Neuronal stem cell (in vitro differentiated cells): ENCODE data around the gene RAF1.

Source experiments
- DNase-seq: peaks from one replicate; pipeline ENCODE4 v3.0.0-alpha.2; 2013; ENCODE audit warnings: low spot score
- H2AFZ ChIP-seq: one replicate; pipeline ENCODE4 v1.6.1; 2013; ENCODE audit warnings: mild to moderate bottlenecking, low read length, inconsistent platforms
- H2AK5ac ChIP-seq: 2 replicates; pipeline ENCODE4 v1.6.1; 2013; ENCODE audit warnings: low read depth, mild to moderate bottlenecking, inconsistent platforms, low read length, moderate library complexity, mixed read lengths
- H2BK120ac ChIP-seq: 2 replicates; pipeline ENCODE4 v1.6.1; 2013; ENCODE audit warnings: low read depth, mild to moderate bottlenecking, inconsistent platforms, low read length, moderate library complexity, mixed read lengths
- H2BK12ac ChIP-seq: one replicate; pipeline ENCODE4 v1.6.1; 2013; ENCODE audit warnings: low read length, inconsistent platforms
- H2BK15ac ChIP-seq: 2 replicates; pipeline ENCODE4 v1.6.1; 2013; ENCODE audit warnings: mild to moderate bottlenecking, low read length, inconsistent platforms, mixed read lengths
- H2BK5ac ChIP-seq: one replicate; pipeline ENCODE4 v1.6.1; 2013; ENCODE audit warnings: inconsistent platforms, mild to moderate bottlenecking, low read length, moderate library complexity
- H3K14ac ChIP-seq: one replicate; pipeline ENCODE4 v1.6.1; 2013; ENCODE audit warnings: low read length, inconsistent platforms
- H3K18ac ChIP-seq: 2 replicates; pipeline ENCODE4 v1.6.1; 2013; ENCODE audit warnings: low read length, inconsistent platforms
- H3K23ac ChIP-seq: 2 replicates; pipeline ENCODE4 v1.6.1; 2013; ENCODE audit warnings: low read depth, mild to moderate bottlenecking, mixed read lengths, low read length, inconsistent platforms; ENCODE audit not compliant: poor library complexity
- H3K27ac ChIP-seq: replicated peaks from 3 replicates; pipeline ENCODE4 v1.5.1; 2013; ENCODE audit warnings: low read length, inconsistent platforms
- H3K27me3 ChIP-seq, 3 experiments: 2 replicates each; pipeline ENCODE4 v1.6.1; 2013; ENCODE audit warnings: low read length in 3 of 3, mild to moderate bottlenecking in 2 of 3, inconsistent platforms in 1 of 3, low read depth in 1 of 3, mixed read lengths in 1 of 3, moderate library complexity in 1 of 3; ENCODE audit not compliant: control insufficient read depth in 3 of 3, insufficient read depth in 3 of 3
- H3K36me3 ChIP-seq, 2 donors: replicated peaks in 1 of 2; 2 replicates each; pipeline ENCODE4 v1.6.1; 2013; ENCODE audit warnings: low read length in 2 of 2; ENCODE audit not compliant: control insufficient read depth in 2 of 2, insufficient read depth in 2 of 2
- H3K4ac ChIP-seq: 2 replicates; pipeline ENCODE4 v1.6.1; 2013; ENCODE audit warnings: inconsistent platforms, mild to moderate bottlenecking, low read length, moderate library complexity
- H3K4me1 ChIP-seq, 2 donors: 1 replicate in 1 of 2; 2 replicates in 1 of 2; pipeline ENCODE4 v1.6.1; 2013; ENCODE audit warnings: low read length in 2 of 2, low read depth in 1 of 2; ENCODE audit not compliant: control insufficient read depth in 2 of 2, insufficient read depth in 1 of 2
- H3K4me2 ChIP-seq: one replicate; pipeline ENCODE4 v1.6.1; 2013; ENCODE audit warnings: mild to moderate bottlenecking, low read length, inconsistent platforms; ENCODE audit not compliant: insufficient read depth, poor library complexity, severe bottlenecking
- H3K4me3 ChIP-seq, 2 donors: 2 replicates each; pipeline ENCODE4 v1.5.1; 2013; ENCODE audit warnings: low read length in 2 of 2, mild to moderate bottlenecking in 2 of 2, inconsistent platforms in 1 of 2, moderate library complexity in 1 of 2
- H3K79me1 ChIP-seq: one replicate; pipeline ENCODE4 v1.6.1; 2013; ENCODE audit warnings: low read depth, mild to moderate bottlenecking, inconsistent platforms, low read length, moderate library complexity
- H3K9ac ChIP-seq: one replicate; pipeline ENCODE4 v1.6.1; 2013; ENCODE audit warnings: mild to moderate bottlenecking, low read depth, low read length, inconsistent platforms; ENCODE audit not compliant: poor library complexity
- H3K9me3 ChIP-seq, 2 donors: replicated peaks in 1 of 2; 2 replicates each; pipeline versions ENCODE3 to v1.6.1; 2013; ENCODE audit warnings: low read length in 2 of 2, mild to moderate bottlenecking in 2 of 2, inconsistent platforms in 1 of 2, low read depth in 1 of 2, mixed read lengths in 1 of 2, moderate library complexity in 1 of 2; ENCODE audit not compliant: control insufficient read depth in 2 of 2, insufficient read depth in 1 of 2
- H4K8ac ChIP-seq: one replicate; pipeline ENCODE4 v1.6.1; 2013; ENCODE audit warnings: low read depth, mild to moderate bottlenecking, inconsistent platforms, low read length, moderate library complexity
- H4K91ac ChIP-seq: one replicate; pipeline ENCODE4 v1.6.1; 2013; ENCODE audit warnings: low read length, low read depth, mild to moderate bottlenecking, inconsistent platforms; ENCODE audit not compliant: poor library complexity
- WGBS, 2 donors: extraction: QIAGEN DNeasy Blood & Tissue Kit; methylation state at CpG; one replicate each; pipeline ENCODE4 v1.1.7; 2013; ENCODE audit warnings: missing lambda C conversion rate in 2 of 2, mixed read lengths in 1 of 2; ENCODE audit not compliant: insufficient read length in 2 of 2, insufficient replicate concordance in 1 of 2; ENCODE audit errors: extremely low coverage in 2 of 2; 5-methylcytosine and 5-hydroxymethylcytosine counted together

The RAF1 gene

GRCh38 chr3:12622335-12622734, 41.6 kb downstream of the RAF1 start:
- Histone ChIP-seq H3K27me3 (no peaks in the 10 kb centered on the region), H2BK5ac (no peak overlapping the region), H2AFZ (no peak overlapping the region), H3K18ac (no peak overlapping the region), H3K23ac (no peak overlapping the region), H3K79me1 (peaks cover 4% of the 10 kb centered on the region), H2BK12ac (no peak overlapping the region), H3K4me2 (no peak overlapping the region), H3K36me3 (peaks cover 0 to 17% of the 10 kb centered on the region in 2 donors), H3K14ac (no peak overlapping the region), H3K4me3 (no peak overlapping the region), H3K4me1 (no peaks in the 10 kb centered on the region), H3K4ac (no peak overlapping the region), H3K9ac (no peak overlapping the region), H3K27ac (no peak overlapping the region), H3K9me3 (no peaks in the 10 kb centered on the region), H2BK120ac (no peak overlapping the region), H2BK15ac (no peak overlapping the region), H4K8ac (no peak overlapping the region), H4K91ac (no peak overlapping the region), H2AK5ac (no peak overlapping the region)
- no peak for DNase-seq
- WGBS, 2 donors, result no CpG with 5 or more reads among the region's 4 CpGs

- no peak overlapping the region for H3K14ac ChIP-seq
- H2AK5ac ChIP-seq, result no peak overlapping the region
- H2AFZ ChIP-seq, result no peak overlapping the region
- DNase-seq, result no peak
- no peak overlapping the region for H2BK120ac ChIP-seq
- no peaks in the 10 kb centered on the region for H3K9me3 ChIP-seq
- peaks cover 3 to 33% of the 10 kb centered on the region in 2 donors for H3K36me3 ChIP-seq
- H2BK12ac ChIP-seq, result no peak overlapping the region
- H3K4me1 ChIP-seq, result no peaks in the 10 kb centered on the region
- no peak overlapping the region for H2BK15ac ChIP-seq
- peaks cover 4% of the 10 kb centered on the region for H3K79me1 ChIP-seq
- no peak overlapping the region for H3K27ac ChIP-seq
- H4K8ac ChIP-seq, result no peak overlapping the region
- no peak overlapping the region for H3K18ac ChIP-seq
- no peak overlapping the region for H3K4me3 ChIP-seq
- no peaks in the 10 kb centered on the region for H3K27me3 ChIP-seq
- no peak overlapping the region for H3K4me2 ChIP-seq
- H3K23ac ChIP-seq, result no peak overlapping the region
- no peak overlapping the region for H3K4ac ChIP-seq
- H2BK5ac ChIP-seq, result no peak overlapping the region
- H4K91ac ChIP-seq, result no peak overlapping the region
- no peak overlapping the region for H3K9ac ChIP-seq
These were observed 43.2 kb downstream of the RAF1 start for GRCh38 chr3:12620729-12621128.

- no peak overlapping the region for H4K91ac ChIP-seq
- no CpG with 5 or more reads among the region's 6 CpGs for WGBS, 2 donors
- H3K4me2 ChIP-seq, result no peak overlapping the region
These were observed 43.6 kb downstream of the RAF1 start for GRCh38 chr3:12620305-12620704.

GRCh38 chr3:12618426-12618825, 45.5 kb downstream of the RAF1 start:
- no peak overlapping the region for H3K27ac ChIP-seq
- no peaks in the 10 kb centered on the region for H3K9me3 ChIP-seq
- no peak overlapping the region for H2BK12ac ChIP-seq
- H3K4me1 ChIP-seq, result no peaks in the 10 kb centered on the region
- no peak overlapping the region for H3K18ac ChIP-seq
- H3K79me1 ChIP-seq, result peaks cover 4% of the 10 kb centered on the region
- H4K91ac ChIP-seq, result no peak overlapping the region
- no peaks in the 10 kb centered on the region for H3K27me3 ChIP-seq
- WGBS, 2 donors, result no CpG with 5 or more reads among the region's 6 CpGs
- no peak overlapping the region for H3K4me3 ChIP-seq
- H3K23ac ChIP-seq, result no peak overlapping the region
- H2BK15ac ChIP-seq, result no peak overlapping the region
- H3K36me3 ChIP-seq, result peaks cover 6 to 56% of the 10 kb centered on the region in 2 donors
- no peak overlapping the region for H2BK5ac ChIP-seq
- no peak overlapping the region for H2BK120ac ChIP-seq
- H3K4me2 ChIP-seq, result no peak overlapping the region
- H2AK5ac ChIP-seq, result no peak overlapping the region
- H4K8ac ChIP-seq, result no peak overlapping the region
- no peak overlapping the region for H3K14ac ChIP-seq
- H3K4ac ChIP-seq, result no peak overlapping the region
- DNase-seq, result no peak
- no peak overlapping the region for H3K9ac ChIP-seq
- no peak overlapping the region for H2AFZ ChIP-seq

More at GRCh38 chr3:12620305-12620704, 43.6 kb downstream of the RAF1 start:
- H3K27ac ChIP-seq, result no peak overlapping the region
- H3K4me1 ChIP-seq, result no peaks in the 10 kb centered on the region
- no peaks in the 10 kb centered on the region for H3K27me3 ChIP-seq
- H3K14ac ChIP-seq, result no peak overlapping the region
- no peak overlapping the region for H3K4me3 ChIP-seq
- no peak overlapping the region for H2BK15ac ChIP-seq
- no peak overlapping the region for H3K18ac ChIP-seq
- H3K36me3 ChIP-seq, result peaks cover 6 to 37% of the 10 kb centered on the region in 2 donors
- no peak overlapping the region for H2BK5ac ChIP-seq
- H3K9ac ChIP-seq, result no peak overlapping the region
- H2BK12ac ChIP-seq, result no peak overlapping the region
- no peak overlapping the region for H2AFZ ChIP-seq
- no peak overlapping the region for H2BK120ac ChIP-seq
- peaks cover 4% of the 10 kb centered on the region for H3K79me1 ChIP-seq
- no peak for DNase-seq
- H3K23ac ChIP-seq, result no peak overlapping the region
- no peak overlapping the region for H3K4ac ChIP-seq
- no peaks in the 10 kb centered on the region for H3K9me3 ChIP-seq
- no peak overlapping the region for H4K8ac ChIP-seq
- no peak overlapping the region for H2AK5ac ChIP-seq
